Measurements from ENCODE around the gene SH3BP4.

- TF ChIP-seq EZH2phosphoT487 (IDR thresholded peaks at IDR 0.05; ENCODE audit: insufficient read depth, low read depth) (no peak), EZH2 (IDR thresholded peaks at IDR 0.05; ENCODE audit: insufficient read depth, poor library complexity, severe bottlenecking) (no peak)
Observed at GRCh38 chr2:235037604-235038166, 85.9 kb downstream of the SH3BP4 start.

All from GM23248 (cell line).